GM18517 (cell line): ENCODE results near the gene RAD9A.

ENCODE experiments used
- ATAC-seq: cut with Tn5 transposase; IDR thresholded peaks from one replicate; pipeline ENCODE4 v1.9.1; 2021; ENCODE audit warnings: mild to moderate bottlenecking, moderate library complexity; ENCODE audit not compliant: unreplicated experiment

Gene RAD9A

DNA sequence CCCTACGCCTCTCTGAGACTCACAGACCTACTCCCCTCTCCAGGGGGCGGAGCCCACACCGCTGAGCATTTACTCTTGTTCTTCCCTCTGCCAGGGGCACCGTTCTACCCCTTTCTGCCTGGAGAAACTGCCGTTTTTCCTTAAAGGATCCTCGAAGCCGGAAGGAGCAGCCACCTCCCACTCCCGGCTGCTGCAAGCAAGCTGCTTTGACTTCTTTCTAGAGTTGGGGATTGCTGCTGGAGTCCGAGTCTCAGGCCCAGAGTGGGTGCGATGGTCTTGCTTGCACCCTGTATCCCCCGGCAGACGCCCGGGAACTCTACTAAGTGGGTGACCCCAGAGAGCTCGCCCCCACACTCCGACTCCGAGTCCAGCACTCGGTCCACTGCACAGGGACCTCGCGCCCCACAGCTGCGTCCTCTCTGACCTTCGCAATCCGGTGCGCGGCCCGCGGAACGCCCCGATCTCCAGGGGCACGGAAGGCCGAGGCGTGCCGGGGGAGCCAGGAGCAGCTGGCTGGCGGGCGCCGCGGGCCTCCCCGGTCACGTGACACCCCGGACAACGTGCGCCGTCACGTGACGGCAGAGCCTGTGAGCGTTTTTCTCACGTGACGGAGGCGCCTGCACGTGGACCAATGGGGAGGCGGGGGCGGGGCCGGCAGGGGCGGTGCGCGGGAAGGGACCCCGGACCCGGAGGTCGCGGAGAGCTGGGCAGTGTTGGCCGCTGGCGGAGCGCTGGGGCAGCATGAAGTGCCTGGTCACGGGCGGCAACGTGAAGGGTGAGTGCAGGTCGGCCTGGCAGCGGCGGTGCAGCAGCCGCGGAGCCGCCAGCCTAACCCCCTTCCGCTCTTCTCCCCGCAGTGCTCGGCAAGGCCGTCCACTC lies at the start of gene RAD9A:
TSS of gene RAD9A (plus strand) at position 683 of the 879 bp plus-strand sequence. CDS start at position 742, 59 bp downstream.
- ATAC-seq, result peak; percentile 58

DNA sequence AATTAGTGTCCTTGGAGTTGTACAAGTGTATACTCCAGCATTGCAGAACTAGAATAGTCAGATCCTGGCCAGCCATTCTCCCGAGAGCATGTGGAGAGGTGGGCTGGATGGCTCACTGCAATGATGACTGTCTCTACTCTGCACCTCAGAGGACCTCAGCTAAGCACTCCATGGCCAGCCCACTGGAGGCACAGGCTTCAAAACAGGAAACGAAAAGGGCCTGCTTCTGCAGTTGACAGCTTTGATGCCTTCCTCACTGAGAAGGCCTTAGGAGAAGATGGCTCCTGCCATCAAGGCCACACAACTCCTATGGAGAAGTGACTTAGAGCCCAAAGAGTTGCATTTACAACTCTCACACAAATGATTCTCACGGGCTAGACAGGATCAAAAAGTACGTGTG lies 47.5 kb upstream of the RAD9A start:
- no peak for ATAC-seq

DNA sequence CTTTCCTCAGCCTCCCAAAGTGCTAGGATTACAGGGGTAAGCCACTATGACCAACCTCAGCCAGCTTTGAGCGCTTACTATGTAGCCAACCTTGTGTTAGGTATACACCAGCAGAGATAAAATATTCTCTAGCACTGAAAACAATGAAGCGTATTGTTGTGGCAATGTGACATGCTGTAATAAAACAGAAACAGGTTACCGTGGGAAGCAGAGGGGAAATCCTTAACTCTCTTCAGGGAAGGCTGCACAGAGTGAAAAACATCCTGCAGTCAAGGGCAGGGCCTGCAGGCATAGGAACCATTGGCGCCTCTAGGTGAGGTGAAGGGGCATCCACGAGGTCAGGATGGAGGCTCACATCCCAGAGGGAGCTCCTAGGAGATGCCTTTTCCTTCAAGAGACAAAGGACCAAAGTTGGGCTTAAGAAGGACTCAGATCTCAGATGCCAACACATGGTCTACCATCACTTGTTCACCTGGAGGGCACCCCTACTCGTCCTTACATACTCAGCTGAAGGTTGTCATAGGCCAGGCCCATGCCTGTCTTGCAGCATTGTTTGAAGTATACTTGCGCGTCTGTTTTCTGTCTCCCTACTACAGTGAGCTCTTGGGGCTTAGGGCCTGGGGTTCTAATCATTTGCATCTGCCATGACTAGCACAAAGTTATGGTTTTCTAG lies 46.4 kb upstream of the RAD9A start:
- ATAC-seq, result no peak

DNA sequence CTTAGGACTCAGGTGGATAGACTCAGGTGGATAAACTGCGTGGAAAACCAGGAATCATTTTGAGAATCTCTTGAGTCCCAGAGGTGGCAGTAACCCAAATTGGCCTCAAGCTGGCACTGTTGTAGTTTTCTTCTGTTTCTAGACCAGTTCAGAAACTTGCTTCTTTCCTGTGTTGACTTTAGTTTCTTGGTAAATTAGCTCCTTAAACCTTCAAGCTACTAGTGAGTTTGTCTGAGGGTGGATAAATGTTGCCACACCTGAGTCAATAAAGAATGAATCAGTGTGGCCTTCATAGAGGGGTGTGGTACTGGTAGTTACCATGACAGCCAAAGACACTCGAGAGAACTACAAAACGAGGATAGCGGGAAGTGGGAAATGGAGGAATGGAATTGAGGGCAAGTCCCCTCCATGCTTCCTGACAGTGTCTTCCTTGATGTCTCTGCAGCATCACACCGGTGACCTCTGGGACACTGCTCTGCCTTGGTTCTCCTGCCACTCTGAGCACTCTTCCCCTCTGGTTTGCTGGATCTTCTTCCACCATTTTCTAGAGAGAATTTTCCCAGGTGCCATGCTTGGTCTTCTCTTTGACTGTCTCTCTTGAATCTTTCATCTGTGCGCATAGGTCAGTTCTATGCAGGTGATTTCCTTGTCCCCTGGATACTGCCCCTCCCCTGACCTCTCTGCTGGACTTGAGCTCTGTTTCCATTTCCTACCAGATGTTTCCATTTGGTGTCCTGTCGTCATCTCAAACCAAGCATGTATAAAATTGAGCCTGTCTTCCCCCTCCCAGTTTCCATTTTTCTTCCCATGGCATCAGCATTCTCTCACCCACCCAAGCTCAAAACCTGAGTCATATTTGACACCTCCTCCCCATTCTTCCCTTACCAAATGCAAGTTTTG lies 45.6 kb upstream of the RAD9A start:
- ATAC-seq, result no peak

DNA sequence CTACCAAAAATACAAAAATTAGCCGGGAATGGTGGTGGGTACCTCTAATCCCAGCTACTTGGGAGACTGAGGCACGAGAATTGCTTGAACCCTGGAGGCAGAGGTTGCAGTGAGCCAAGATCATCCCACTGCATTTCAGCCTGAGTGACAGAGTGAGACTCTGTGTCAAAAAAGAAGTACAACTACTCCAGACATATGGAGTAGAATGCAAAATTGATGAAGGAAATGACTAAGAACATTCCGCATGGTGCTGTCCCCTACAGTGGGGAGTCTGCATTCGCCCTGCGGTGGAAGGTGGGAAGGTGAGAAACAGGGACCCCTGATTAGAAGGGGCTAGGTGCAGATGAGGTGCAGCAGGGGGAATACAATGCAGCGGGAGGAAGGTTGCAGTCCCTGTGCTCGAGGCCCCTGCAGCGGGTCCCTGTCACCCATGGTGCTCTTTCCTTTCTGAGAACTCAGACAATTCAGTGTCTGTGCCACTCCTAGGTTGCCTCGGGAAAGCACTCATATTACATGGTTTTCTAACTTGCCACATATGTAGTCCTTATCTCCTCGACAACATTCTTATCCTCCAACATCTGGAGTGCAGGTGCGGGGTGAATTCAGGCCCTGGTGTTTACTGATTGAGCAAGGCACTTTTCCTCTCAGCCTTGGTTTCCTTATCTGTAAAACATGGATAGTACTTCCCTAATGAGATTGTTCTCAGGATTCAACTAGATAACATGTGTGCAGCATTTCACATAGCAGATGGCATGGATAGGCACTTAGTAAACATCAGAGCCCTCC lies 43.6 kb upstream of the RAD9A start:
- ATAC-seq, result no peak

DNA sequence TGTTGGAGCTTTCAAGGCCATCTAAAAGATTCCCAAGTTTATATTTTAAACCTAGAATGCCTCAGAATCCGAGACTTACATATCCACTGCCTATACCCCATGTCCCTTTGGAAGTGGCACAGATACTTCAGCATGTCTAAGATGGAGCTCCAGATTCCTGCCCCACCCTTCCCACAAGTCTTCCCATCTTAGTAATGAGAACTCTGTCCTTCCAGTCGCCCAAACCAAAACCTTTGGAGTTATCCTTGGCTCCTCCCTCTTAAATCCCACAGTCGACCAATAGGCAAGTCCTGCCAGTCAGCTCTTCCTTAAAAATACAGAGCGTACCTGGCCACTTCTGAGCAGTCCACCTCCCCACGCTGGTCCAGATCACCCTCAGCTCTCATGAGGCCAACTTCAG lies 42.8 kb upstream of the RAD9A start:
- ATAC-seq, result no peak

DNA sequence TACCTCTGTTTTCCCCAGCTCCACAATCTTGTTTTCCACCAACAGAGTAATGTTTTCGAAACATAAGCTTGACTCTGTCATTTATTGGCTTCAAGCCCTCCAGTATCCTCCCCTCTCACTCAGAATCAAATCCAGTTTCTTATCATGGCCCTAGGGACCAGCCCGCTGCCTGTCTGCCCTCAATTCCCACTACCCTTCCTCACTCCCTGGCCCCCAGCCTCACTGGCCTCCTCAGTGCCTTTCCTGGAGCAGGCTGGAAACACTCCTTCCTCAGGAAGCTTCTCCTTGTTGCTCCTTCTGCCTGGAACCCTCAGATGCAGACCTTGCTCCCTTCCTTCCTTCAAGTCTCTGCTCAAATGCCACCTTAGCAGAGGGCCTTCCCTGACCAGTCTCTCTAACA lies 42.3 kb upstream of the RAD9A start:
- ATAC-seq, result no peak

DNA sequence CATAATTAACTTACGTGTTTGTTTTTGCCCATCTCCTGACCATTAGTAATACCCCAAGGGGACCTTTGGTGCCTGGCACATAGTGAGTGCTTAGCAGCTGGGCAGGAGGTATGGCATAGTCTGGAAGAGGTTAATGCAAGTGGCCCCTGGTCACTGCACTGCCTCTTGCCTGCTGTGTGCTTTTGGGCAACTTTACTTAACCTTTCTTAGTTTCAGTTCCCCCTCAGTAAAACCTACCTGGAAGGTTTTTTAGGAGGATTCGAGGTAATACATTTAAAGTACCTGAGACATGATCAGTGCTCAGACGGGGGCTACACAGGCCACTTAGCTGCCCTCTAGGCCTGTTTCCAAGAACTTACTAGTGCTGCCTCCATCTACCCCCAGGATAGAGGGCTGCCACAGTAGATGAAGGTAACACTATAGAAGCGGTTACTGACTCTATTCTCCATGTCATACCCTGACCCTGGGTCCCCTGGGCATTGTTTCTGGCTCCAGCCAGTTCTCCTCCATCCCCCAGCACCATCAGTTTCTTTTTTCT lies 41.8 kb upstream of the RAD9A start:
- ATAC-seq, result no peak

DNA sequence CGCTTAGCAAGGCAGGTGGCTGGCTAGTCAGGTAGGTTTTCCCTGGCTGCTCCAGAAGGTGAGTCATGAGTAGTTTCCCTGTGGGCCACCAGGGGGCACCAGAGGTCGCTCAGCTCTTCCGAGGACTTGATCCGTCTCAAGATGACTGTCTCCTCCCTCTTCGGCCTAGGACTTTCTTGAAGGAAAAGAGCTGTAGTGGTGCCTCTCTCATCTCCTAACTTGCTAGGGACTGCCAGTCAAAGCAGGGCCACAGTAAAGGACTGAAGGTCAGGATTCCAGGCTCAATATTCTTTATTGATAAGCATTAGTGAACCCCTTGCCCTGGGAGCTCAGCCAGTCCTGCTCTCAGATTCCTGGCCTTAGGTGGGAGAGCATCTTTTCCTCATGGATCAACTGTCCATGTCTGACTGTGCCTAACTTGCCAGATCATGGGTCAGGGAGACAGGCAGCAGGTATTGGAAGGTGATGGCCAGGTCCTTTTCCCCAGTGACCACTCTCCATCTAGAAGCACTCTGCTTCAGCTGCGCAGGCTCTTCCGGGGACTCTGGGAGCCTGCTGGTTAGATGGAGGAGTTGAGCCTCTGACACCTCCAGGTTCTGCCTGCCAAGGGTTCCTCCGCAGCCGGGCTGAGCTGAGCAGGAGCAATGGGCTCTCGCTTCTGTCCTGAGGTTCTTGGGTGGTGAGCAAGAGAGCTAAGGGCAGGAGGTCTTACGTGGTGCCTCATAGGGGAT lies 40.3 kb upstream of the RAD9A start:
- ATAC-seq, result no peak

DNA sequence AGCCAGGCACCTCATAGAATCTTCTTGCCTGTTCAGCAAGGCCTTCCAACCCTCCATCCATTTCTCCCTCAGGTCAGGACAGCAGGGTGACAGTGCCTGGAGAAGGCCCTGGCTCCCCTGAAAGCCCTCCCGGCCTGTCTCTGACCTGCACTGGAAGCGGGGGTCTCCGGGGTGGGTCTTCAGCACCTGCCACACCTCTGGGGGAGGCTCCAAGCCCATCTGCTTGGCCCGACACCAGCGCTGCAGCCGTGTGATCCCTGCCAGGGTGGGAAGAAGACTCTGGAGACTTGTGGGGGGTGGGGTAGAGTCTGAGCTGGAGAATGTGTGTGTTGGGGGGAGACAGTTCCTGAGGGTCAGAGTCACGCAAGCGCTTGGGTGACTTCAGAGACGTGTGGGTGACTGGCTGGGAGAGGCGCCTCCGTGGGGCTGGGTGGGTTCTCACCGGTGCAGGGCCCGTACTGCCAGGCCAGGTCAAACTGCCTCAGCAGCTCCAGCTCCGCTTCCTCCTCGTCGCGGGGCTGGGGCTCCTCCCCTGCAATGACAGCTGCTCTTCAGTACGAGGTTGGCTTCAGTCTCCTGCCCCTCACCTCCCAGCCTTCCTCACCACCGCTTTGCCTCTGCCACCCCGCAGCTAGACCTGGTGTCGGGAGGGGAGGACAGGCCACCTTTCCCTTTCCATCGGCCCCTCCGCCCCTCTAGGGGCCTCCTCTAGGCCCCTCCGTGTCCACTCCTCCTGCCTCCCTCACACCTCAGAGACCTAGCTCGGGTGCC lies 39.1 kb upstream of the RAD9A start:
- ATAC-seq, result peak; percentile 10

DNA sequence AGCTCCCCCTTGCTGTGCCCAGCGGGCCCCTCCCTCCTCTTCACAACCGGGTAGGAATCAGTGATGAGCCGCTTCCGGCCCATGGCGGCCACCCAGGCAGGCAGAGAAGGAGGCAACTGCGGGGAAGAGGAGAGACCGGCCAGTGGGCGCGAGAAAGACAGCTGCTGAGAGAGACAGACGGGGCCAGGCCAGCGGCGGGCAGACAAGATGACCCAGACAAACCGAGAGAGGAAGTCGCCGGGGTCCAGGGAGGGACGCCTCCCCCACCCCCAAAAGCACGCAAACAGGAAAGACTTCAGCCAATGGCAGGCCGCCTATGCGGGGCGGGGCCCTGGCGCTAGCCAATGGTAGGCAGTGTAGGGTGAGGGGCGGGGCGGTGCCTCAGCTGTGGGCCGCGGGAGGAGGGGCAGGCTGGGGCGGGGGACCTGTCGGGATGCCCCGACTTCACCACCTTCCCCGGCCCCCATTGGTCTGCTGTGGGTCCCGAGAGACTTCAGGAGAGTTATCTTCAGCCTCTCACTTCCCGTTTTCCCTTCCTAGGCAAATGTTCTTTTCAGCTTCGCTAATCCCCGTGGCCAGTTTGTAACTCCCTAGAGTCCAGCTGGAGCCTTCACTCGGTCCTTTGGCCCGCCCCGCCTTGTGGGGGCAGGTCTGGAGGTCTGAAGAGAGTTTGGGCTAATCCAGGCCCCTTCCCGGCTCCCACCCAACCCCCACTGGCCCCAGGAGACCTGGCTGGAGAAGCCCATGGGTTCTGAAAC lies 38.3 kb upstream of the RAD9A start, which contains the start of gene POLD4:
TSS of gene POLD4 (minus strand) at position 230 of the 758 bp plus-strand sequence. CDS start at position 83, 147 bp downstream.
- peak; percentile 72 for ATAC-seq

DNA sequence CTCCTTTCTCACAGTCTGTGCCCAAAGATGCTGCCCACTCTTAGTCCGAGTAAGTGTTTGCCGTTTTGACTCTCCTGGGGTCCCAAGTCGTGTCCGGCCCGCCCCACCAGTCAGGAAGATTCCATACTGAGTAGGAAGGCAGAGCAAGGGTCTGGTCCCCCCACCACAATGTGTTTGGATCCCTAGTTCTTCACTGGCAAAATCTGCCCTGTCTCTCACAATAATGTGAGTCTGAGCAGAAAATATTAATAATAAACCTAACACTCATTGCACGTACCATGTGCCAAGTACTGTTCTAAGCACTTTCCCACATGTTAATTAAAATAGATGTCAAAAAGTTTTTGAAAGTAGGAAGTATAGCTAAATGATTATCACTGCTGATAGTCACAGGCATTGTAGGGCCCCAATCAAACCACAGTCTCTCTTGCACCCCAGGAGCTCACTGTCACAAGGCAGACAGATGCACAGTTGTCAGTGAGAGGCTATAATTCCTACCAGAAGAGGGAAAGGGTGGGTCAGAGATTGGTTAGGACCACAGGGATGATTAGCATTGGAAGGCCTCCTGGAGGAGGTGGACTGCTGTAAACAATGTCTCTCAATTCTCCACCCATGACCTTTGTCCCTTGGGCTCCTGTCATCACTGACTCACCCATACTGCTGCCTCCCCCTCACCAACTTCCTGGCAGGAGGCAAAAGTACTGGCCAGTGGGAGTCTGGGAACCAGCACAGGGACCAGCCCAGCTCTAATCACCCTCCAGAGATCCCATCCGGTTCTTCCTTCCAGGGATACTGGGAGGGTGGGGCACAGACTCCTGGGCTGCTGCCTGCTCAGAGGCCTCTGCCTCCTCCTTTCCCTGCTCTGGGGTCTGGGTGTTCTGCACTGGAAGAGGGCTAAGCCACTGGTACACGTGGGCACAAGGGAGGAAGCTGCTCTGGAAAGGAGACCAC lies 37.4 kb upstream of the RAD9A start:
- no peak for ATAC-seq

DNA sequence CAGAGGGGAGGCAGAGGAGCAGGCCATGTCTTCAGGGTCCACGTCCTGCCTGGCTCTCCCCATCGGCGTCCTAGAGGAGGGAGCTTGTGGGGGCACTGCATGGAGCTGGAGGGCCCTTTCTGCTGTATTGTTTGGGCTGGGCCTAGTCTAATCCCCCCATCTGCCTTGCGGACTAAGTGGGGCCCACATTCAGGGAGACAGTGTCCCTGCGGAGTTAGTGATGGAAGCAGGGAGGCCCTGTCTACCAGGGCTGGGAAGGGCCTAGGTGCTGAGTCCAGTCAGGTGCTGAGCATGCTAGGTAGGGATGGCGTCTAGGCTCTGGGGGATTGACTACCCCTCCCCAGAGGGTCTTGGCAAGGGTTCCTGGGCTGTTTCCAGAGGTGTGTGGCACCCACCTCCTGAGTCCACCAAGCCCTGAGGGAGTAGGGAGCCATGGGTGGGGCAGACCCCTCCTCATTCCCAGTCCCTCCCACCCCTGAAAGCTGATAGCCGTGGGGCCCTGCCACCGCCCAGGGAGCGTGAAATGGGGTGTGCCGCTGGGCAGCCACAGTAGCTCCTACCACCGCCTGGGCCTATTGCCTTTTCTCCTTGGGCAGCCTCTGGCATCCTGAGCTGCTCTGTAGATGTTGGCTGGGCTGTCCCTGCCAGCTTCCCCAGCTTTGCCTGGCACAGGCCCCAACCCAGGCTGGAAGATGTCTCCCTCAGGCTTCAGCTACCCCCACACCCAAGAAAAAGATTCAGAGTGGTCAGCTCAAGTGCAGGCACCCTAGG lies 36.6 kb upstream of the RAD9A start:
- ATAC-seq, result no peak

DNA sequence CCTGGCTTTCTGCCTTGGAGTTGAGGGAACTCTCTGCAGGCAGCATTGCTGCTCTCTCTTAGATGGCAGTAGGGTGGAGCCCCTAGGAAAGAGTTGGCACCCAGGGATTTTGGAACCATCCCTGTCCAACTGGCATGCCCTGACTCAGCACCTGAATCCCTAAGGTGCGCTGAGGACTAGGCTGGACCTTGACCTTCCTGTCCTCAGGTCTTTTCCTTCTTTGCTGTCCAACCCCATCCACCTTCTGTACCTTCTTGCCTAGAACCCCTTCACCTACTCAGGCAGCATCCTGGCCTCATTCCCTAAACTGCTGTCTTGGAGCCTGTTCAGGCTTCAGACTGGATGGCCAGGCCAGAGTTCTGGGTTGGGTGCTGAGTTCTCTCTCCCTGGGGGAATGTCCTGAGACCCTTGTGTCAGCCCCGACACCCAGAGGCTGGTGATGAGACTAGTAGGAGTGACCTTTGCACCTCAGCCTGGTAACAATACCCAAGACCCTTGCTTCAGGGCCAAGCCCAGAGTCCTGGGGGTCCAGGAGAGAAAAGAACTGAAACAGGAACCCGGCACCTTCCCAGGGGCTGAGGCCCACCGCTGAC lies 35.9 kb upstream of the RAD9A start:
- no peak for ATAC-seq

DNA sequence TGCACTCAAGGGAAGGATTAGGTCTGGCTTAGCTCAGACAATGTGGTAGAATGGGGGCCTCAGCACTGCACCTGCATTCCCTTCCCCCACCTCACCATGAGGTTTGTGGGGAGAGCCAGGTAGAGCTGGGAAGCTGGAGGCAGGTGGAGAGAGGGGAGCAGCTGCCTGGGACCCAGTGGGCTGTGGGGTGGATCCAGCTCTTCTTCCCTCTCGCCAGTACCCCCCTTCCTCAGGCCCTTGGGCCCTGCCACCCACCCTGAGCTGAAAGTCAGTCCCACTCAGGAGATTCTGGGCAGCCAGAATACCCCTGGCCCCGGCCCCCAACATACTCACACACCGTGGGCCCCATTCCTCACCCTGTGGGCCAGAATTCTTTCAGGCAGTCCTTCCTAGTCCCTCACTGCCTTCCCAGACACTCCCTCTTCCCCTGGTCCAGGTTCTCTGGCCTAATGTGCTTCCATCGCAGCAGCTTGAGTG lies 35.4 kb upstream of the RAD9A start:
- ATAC-seq, result no peak
